Gastroesophageal sphincter (tissue), 3 donors: Measurements from ENCODE around the gene HOXB7.

Experiments used
- EP300 ChIP-seq: sonication (generic); formaldehyde crosslinking; IDR thresholded peaks from one replicate; pipeline ENCODE4 v1.6.1; 2017; ENCODE audit warnings: antibody characterized with exemption, mild to moderate bottlenecking
- POLR2A ChIP-seq, 2 donors: fragments of 450-650 bp; IDR thresholded peaks; one replicate each; pipeline ENCODE4 v1.6.1; 2017; ENCODE audit warnings: antibody characterized with exemption in 2 of 2, mild to moderate bottlenecking in 2 of 2, moderate library complexity in 1 of 2
- POLR2AphosphoS5 ChIP-seq: sonication (generic); formaldehyde crosslinking; IDR thresholded peaks from one replicate; pipeline ENCODE4 v1.6.1; 2017; ENCODE audit warnings: antibody characterized with exemption
- TF ChIP-seq, protein P1 (sequence below), 4 experiments: fragments of 200-600 bp in 2 of 4; fragments of 450-650 bp in 2 of 4; sonication (generic) in 1 of 4; IDR thresholded peaks; one replicate each; pipeline ENCODE4 v1.5.1; 2017 to 2019; ENCODE audit warnings: antibody characterized with exemption in 4 of 4, mild to moderate bottlenecking in 2 of 4, moderate library complexity in 2 of 4

GRCh38 chr17:48611213-48611612, 396 bp upstream of the HOXB7 start:
- TF ChIP-seq, protein P1, sequence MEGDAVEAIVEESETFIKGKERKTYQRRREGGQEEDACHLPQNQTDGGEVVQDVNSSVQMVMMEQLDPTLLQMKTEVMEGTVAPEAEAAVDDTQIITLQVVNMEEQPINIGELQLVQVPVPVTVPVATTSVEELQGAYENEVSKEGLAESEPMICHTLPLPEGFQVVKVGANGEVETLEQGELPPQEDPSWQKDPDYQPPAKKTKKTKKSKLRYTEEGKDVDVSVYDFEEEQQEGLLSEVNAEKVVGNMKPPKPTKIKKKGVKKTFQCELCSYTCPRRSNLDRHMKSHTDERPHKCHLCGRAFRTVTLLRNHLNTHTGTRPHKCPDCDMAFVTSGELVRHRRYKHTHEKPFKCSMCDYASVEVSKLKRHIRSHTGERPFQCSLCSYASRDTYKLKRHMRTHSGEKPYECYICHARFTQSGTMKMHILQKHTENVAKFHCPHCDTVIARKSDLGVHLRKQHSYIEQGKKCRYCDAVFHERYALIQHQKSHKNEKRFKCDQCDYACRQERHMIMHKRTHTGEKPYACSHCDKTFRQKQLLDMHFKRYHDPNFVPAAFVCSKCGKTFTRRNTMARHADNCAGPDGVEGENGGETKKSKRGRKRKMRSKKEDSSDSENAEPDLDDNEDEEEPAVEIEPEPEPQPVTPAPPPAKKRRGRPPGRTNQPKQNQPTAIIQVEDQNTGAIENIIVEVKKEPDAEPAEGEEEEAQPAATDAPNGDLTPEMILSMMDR (IDR thresholded peaks at IDR 0.05) = no peak
- TF ChIP-seq POLR2A (IDR thresholded peaks at IDR 0.05) (no peak), POLR2AphosphoS5 (no peak), EP300 (no peak)
